GM21526 (cell line): ENCODE measurements around the gene WDR17.

ENCODE experiments used
- ATAC-seq: cut with Tn5 transposase; IDR thresholded peaks from one replicate; pipeline ENCODE4 v1.9.1; 2021; ENCODE audit warnings: moderate library complexity; ENCODE audit not compliant: unreplicated experiment, low FRiP score

Gene WDR17

GRCh38 chr4:176065435-176066291 lies at the start of gene WDR17:
Gene WDR17 (plus strand): TSS chr4:176065841. CDS start chr4:176111581, 45,740 bp downstream.
- peak; percentile 100 for ATAC-seq

DNA sequence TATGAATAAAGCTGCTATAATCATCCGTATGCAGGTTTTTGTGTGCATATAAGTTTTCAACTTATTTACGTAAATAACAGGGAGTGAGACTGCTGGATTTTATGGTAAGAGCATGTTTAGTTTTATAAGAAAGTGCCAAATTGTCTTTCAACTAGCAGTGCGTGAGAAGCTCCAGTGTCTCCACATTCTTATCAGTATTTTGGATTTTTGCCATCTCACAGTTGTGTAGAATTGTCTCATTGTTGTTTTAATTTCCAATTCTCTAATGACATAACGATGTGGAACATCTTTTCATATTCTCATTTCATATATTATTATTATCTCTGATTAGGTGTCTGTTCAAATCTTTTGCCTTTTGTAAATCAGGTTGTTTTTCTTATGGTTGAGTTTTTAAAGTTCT lies 49.0 kb upstream of the WDR17 start:
- ATAC-seq: no peak

GRCh38 chr4:176020481-176021085 lies 45.1 kb upstream of the WDR17 start:
- ATAC-seq: no peak

DNA sequence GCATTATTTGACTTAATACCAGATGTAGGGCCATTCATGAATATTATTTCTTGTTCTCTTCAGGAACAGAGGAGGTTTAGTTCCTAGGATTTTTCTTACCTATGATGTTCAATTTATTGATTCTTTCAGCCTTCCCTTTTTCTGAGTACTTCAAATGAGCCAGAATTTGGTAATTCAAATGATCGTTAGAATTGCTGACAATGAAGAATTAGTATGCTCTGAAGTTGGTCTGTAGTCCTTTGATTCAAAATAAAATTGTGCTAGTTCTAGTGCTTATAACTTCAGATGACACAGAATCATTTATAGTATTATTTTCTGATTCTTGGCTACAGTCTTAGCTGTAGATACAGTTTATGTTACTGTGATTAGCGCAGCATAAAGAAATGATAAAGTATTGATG lies 35.2 kb upstream of the WDR17 start:
- ATAC-seq: no peak

GRCh38 chr4:176031922-176032321 lies 33.7 kb upstream of the WDR17 start:
- no peak for ATAC-seq

DNA sequence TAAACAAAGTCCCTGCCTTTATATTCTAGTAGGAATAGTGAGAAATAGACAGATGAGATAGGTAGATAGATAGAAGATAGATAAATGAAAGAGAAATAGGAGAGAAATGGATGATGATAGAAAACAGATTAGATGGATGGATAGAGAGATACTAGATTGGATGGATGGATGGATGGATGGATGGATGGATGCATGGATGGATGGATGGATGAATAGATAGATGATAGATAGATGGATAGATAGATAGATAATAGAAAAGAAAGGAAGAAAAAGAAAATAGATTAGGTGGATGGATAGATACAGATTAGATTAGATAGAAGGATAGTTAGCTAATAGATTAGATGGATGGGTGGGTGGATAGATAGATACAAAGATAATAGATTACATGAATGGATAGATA lies 33.2 kb upstream of the WDR17 start:
- ATAC-seq: no peak

GRCh38 chr4:176034499-176034898 lies 31.1 kb upstream of the WDR17 start:
- ATAC-seq: no peak

DNA sequence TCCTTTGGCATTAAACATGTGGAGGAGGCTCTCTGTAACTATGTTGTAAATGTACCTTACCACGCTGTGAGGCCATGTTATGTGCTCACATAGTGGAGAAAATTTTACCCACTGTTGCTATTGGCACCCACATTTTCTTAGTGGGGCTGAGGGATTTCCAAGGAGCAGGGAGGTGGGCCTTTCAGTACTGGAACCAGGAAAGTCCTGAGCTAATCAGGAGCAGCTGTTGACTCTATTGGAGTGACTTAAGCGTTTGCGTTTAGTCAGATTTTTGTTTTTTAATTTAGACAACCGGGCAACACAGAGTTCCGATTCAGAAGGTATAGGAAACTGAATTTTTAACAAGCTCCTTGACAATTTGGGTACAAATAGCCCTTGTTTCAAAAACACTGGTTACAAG lies 30.7 kb upstream of the WDR17 start:
- ATAC-seq: no peak

DNA sequence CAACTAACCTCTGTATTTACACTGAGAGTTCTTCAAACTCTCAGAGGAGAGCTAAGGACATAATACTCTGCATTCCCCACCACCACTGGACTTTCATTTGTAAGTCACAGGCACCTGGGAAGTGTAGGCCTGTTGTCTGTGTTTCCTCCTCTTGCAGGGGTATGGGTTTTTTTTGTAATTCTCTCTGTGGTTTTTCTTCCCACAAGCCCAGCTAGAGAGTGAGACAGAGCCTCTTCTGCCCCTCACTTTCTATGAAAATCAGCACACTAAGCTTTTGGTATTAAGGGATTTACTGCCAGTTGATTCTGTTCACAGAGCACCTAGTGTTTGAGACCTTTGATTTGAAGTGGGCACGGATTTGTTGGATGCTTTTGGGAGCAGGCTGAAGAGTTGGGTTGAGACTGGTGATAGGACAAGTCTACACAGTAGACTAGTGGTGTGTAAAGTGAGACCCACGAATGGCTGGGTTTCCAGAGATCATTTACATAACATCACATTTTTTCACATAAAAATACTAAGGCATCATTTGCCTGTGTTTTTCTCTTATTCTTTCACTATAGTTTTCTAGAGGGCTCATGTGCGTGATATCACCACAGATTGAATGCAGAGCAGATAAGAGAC lies 28.9 kb upstream of the WDR17 start:
- ATAC-seq: no peak

- ATAC-seq: no peak
These were observed 26.9 kb upstream of the WDR17 start for GRCh38 chr4:176038789-176039188.

GRCh38 chr4:176042195-176042594 lies 23.4 kb upstream of the WDR17 start:
- ATAC-seq: no peak

- no peak for ATAC-seq
These were observed 21.6 kb upstream of the WDR17 start for GRCh38 chr4:176043838-176044588.

DNA sequence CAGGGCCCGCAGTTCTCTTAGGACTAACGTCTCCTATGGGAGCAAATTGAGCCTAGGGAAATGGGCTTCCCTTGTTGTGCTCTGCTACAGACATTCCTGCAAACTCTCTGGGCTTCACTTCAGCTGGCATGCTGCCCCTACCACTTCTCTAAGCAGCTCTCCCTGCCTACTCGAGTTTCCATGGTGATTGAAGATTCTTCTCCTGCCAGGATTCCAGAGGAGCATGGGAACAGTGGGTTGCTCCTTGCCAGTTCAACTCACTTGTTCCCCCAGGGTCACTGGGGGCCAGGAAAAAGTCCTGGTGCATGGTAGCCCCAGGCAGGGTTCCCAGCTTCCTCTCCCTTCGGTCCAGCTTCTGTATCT lies 21.1 kb upstream of the WDR17 start:
- no peak for ATAC-seq

DNA sequence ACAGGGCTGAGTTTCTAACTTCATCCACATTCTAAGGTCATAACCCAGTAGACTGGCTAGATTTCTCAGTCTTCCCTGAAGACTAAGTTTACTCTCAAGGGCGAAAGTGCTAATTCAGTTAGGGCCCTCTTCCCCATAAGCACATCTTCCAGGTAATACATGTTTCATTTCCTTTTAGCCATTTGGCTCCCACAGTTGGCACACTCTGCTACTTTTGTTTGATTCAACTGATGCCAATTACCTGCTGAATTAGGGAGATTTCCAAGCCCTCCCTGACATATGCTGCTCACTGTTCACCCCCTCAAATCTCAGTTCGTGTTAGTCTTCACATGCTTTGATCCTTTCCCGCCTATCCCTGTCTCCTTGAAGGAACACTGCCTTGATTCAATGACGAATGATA lies 17.0 kb upstream of the WDR17 start:
- no peak for ATAC-seq

DNA sequence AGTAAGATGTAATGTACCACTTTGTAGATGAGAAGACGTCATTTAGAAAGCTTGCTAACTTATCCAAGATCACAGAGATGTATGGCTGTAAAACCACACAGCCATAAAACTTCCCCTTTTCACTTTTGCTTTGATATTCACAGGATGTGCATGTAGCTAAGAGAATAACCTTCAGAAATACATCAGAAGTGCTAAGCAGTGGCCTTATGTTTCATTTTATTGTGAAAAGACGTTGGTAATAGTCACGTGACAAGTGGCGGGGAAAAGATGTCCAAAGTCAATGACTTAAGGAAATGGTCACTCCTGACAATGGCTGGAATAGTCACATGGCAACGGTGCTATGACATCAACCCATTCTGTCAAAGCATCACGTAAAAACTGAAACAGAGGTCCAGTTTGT lies 12.9 kb upstream of the WDR17 start:
- peak; percentile 91 for ATAC-seq

GRCh38 chr4:176053785-176054184 lies 11.9 kb upstream of the WDR17 start:
- ATAC-seq: no peak

GRCh38 chr4:176054942-176055341 lies 10.7 kb upstream of the WDR17 start:
- no peak for ATAC-seq

DNA sequence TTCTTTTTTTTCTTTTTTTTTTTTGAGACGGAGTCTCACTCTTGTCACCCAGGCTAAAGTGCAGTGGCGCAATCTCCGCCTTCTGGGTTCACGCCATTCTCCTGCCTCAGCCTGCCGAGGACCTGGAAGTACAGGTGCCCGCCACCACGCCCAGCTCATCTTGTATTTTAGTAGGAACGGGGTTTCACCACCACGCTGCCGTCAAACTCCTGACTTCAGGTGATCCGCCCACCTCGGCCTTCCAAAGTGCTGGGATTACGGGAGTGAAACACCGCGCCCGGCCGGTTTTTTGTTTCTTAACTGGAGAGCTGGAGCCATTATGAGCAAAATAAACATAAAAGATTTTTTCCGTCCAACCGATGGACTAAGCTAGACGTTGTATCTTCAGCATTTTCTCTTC lies 1.9 kb upstream of the WDR17 start:
- no peak for ATAC-seq

DNA sequence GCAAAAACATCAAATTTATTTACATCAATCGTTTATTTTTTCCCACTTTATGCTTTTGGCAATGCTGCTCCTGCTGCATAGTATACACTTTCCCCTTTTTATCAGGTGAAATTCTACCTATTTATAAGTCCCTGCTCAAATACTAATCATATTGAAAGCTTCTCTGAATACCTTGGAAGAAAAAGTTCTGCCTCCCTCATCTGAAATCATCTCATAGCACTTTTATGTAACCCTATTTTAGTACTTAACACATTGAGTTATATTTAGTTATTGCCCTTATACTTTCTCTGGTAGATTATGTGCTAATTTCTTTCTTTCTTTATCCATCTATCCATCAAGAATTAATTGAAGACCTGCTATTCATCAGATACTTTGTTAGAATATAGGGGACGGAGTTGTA lies 1.1 kb upstream of the WDR17 start:
- ATAC-seq: no peak

GRCh38 chr4:176066757-176067156 lies 1.1 kb downstream of the WDR17 start:
- no peak for ATAC-seq

DNA sequence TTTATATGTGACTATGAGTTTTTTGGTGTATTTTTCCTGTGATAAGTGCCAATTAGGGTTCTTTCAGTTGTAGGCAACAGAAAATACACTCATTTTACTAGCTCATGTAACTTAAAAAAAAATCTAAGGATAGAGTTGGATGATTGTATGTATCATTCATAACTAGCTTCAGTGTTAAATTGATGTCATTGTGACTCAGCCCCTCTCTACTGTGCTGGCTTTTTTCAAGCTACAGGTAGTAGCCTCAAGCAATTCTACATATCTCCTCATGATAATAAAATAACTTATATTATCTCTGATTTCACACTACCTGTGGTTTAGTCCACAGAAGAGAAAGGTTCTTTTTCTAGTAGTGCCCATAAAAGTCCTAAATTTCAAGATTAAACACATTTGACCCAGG lies 11.9 kb downstream of the WDR17 start:
- ATAC-seq: no peak
